ENCODE data around the gene CDKN2D. TPM values are rescaled to one million over a fixed set of nuclear protein-coding genes. Genes with fewer than 3 reads are reported as not detected.
"Not testable (repeated sequence)": the region's sequence is repeated elsewhere in the genome, so short reads cannot be mapped to it uniquely, and the experiment has no call there.

Gene CDKN2D
- total RNA-seq, 3 donors from 2014 or later, result 15.3 to 19.8 (median 19.7) TPM

- H3K36me3 Mint-ChIP-seq (ENCODE audit: insufficient read depth), result not testable (repeated sequence)
These were observed 17.8 kb downstream of the CDKN2D start for GRCh38 chr19:10551006-10551405.

GRCh38 chr19:10550336-10550735 is 18.4 kb downstream of the CDKN2D start:
- H3K4me1 Mint-ChIP-seq (ENCODE audit: low read depth), result peaks cover 34% of the 10 kb centered on the region
- peaks cover 7% of the 10 kb centered on the region for H3K36me3 Mint-ChIP-seq (ENCODE audit: insufficient read depth)
- ATAC-seq (no peak), DNase-seq (no peak)
- H3K9me3 Mint-ChIP-seq, result no peaks in the 10 kb centered on the region
- no peaks in the 10 kb centered on the region for H3K27me3 Mint-ChIP-seq (ENCODE audit: low read depth)
- no peak overlapping the region for H3K4me3 Mint-ChIP-seq

More at GRCh38 chr19:10551006-10551405, 17.8 kb downstream of the CDKN2D start:
- not testable (repeated sequence) for H3K9me3 Mint-ChIP-seq; H3K27me3 Mint-ChIP-seq (ENCODE audit: low read depth); H3K4me3 Mint-ChIP-seq; ATAC-seq; DNase-seq
- peaks cover 40% of the 10 kb centered on the region for H3K4me1 Mint-ChIP-seq (ENCODE audit: low read depth)

- H3K4me1 Mint-ChIP-seq (ENCODE audit: low read depth), result peaks cover 34% of the 10 kb centered on the region
- DNase-seq (no peak), ATAC-seq (no peak)
- no peak overlapping the region for H3K4me3 Mint-ChIP-seq
- no peaks in the 10 kb centered on the region for H3K9me3 Mint-ChIP-seq
- peaks cover 7% of the 10 kb centered on the region for H3K36me3 Mint-ChIP-seq (ENCODE audit: insufficient read depth)
- no peaks in the 10 kb centered on the region for H3K27me3 Mint-ChIP-seq (ENCODE audit: low read depth)
These were observed 19.0 kb downstream of the CDKN2D start for GRCh38 chr19:10549733-10550132.

GRCh38 chr19:10548746-10549276 is 20.0 kb downstream of the CDKN2D start:
- DNase-seq, result no peak
- H3K9me3 Mint-ChIP-seq, result no peaks in the 10 kb centered on the region
- no peak for ATAC-seq
- H3K36me3 Mint-ChIP-seq (ENCODE audit: insufficient read depth), result peaks cover 7% of the 10 kb centered on the region
- H3K4me3 Mint-ChIP-seq, result no peak overlapping the region
- H3K4me1 Mint-ChIP-seq (ENCODE audit: low read depth), result peaks cover 30% of the 10 kb centered on the region
- no peaks in the 10 kb centered on the region for H3K27me3 Mint-ChIP-seq (ENCODE audit: low read depth)

- Mint-ChIP-seq H3K4me1 (ENCODE audit: low read depth) (peaks cover 15% of the 10 kb centered on the region), H3K36me3 (ENCODE audit: insufficient read depth) (peaks cover 4% of the 10 kb centered on the region), H3K4me3 (no peak overlapping the region), H3K9me3 (no peaks in the 10 kb centered on the region), H3K27me3 (ENCODE audit: low read depth) (no peaks in the 10 kb centered on the region)
- DNase-seq (no peak), ATAC-seq (no peak)
These were observed 22.0 kb downstream of the CDKN2D start for GRCh38 chr19:10546817-10547216.

GRCh38 chr19:10544753-10545251 is 24.0 kb downstream of the CDKN2D start:
- Mint-ChIP-seq H3K9me3 (no peaks in the 10 kb centered on the region), H3K36me3 (ENCODE audit: insufficient read depth) (no peaks in the 10 kb centered on the region), H3K4me1 (ENCODE audit: low read depth) (peaks cover 13% of the 10 kb centered on the region), H3K4me3 (peak overlapping the region; percentile 89), H3K27me3 (ENCODE audit: low read depth) (peaks cover 2% of the 10 kb centered on the region)
- no peak for ATAC-seq
- DNase-seq, result no peak

- Mint-ChIP-seq H3K9me3 (no peaks in the 10 kb centered on the region), H3K4me1 (ENCODE audit: low read depth) (peaks cover 13% of the 10 kb centered on the region), H3K27me3 (ENCODE audit: low read depth) (peaks cover 2% of the 10 kb centered on the region), H3K36me3 (ENCODE audit: insufficient read depth) (no peaks in the 10 kb centered on the region), H3K4me3 (peak overlapping the region; percentile 89)
- ATAC-seq (peak; percentile 22 to 32), DNase-seq (no peak)
These were observed 24.5 kb downstream of the CDKN2D start for GRCh38 chr19:10544242-10544752.

- peak; percentile 73 for DNase-seq
These were observed 25.1 kb downstream of the CDKN2D start, which contains the start of gene ATG4D for GRCh38 chr19:10543420-10544241. Gene ATG4D (plus strand): TSS chr19:10543904. CDS start chr19:10544091, 187 bp downstream.

GRCh38 chr19:10543059-10543419 is 25.7 kb downstream of the CDKN2D start:
- peaks cover 14% of the 10 kb centered on the region for H3K4me1 Mint-ChIP-seq (ENCODE audit: low read depth)
- H3K27me3 Mint-ChIP-seq (ENCODE audit: low read depth), result peaks cover 13% of the 10 kb centered on the region
- no peak for DNase-seq
- no peak for ATAC-seq
- H3K9me3 Mint-ChIP-seq, result no peaks in the 10 kb centered on the region
- peak overlapping the region; percentile 75 for H3K4me3 Mint-ChIP-seq
- no peaks in the 10 kb centered on the region for H3K36me3 Mint-ChIP-seq (ENCODE audit: insufficient read depth)

More at GRCh38 chr19:10543420-10544241, 25.1 kb downstream of the CDKN2D start, which contains the start of gene ATG4D:
- no peaks in the 10 kb centered on the region for H3K36me3 Mint-ChIP-seq (ENCODE audit: insufficient read depth)
- peaks cover 14% of the 10 kb centered on the region for H3K4me1 Mint-ChIP-seq (ENCODE audit: low read depth)
- ATAC-seq, result peak; percentile 91 to 93
- peaks cover 7% of the 10 kb centered on the region for H3K27me3 Mint-ChIP-seq (ENCODE audit: low read depth)
- H3K9me3 Mint-ChIP-seq, result no peaks in the 10 kb centered on the region
- peak within 1 kb of the TSS; percentile 89 for H3K4me3 Mint-ChIP-seq

- not testable (repeated sequence) for H3K9me3 Mint-ChIP-seq; DNase-seq; ATAC-seq; H3K36me3 Mint-ChIP-seq (ENCODE audit: insufficient read depth); H3K4me3 Mint-ChIP-seq; H3K4me1 Mint-ChIP-seq (ENCODE audit: low read depth)
- H3K27me3 Mint-ChIP-seq (ENCODE audit: low read depth), result peaks cover 23% of the 10 kb centered on the region
These were observed 29.8 kb downstream of the CDKN2D start for GRCh38 chr19:10539016-10539415.

GRCh38 chr19:10538204-10538983 is 30.4 kb downstream of the CDKN2D start:
- Mint-ChIP-seq H3K36me3 (ENCODE audit: insufficient read depth) (no peaks in the 10 kb centered on the region), H3K9me3 (no peaks in the 10 kb centered on the region), H3K4me1 (ENCODE audit: low read depth) (peaks cover 3% of the 10 kb centered on the region), H3K27me3 (ENCODE audit: low read depth) (peaks cover 23% of the 10 kb centered on the region), H3K4me3 (no peak overlapping the region)
- DNase-seq (no peak), ATAC-seq (no peak)

- ATAC-seq, result no peak
- H3K27me3 Mint-ChIP-seq (ENCODE audit: low read depth), result peaks cover 23% of the 10 kb centered on the region
- peaks cover 2% of the 10 kb centered on the region for H3K4me1 Mint-ChIP-seq (ENCODE audit: low read depth)
These were observed 31.1 kb downstream of the CDKN2D start for GRCh38 chr19:10537668-10538067.

GRCh38 chr19:10535613-10536012 is 33.2 kb downstream of the CDKN2D start:
- H3K9me3 Mint-ChIP-seq, result no peaks in the 10 kb centered on the region
- no peak for ATAC-seq
- peaks cover 2% of the 10 kb centered on the region for H3K4me1 Mint-ChIP-seq (ENCODE audit: low read depth)
- no peaks in the 10 kb centered on the region for H3K36me3 Mint-ChIP-seq (ENCODE audit: insufficient read depth)
- no peak overlapping the region for H3K4me3 Mint-ChIP-seq
- no peak for DNase-seq
- peaks cover 23% of the 10 kb centered on the region for H3K27me3 Mint-ChIP-seq (ENCODE audit: low read depth)

More at GRCh38 chr19:10537668-10538067, 31.1 kb downstream of the CDKN2D start:
- no peak overlapping the region for H3K4me3 Mint-ChIP-seq
- no peaks in the 10 kb centered on the region for H3K9me3 Mint-ChIP-seq
- DNase-seq, result no peak
- H3K36me3 Mint-ChIP-seq (ENCODE audit: insufficient read depth), result no peaks in the 10 kb centered on the region

Data from activated T-cell treated with anti-CD3 and anti-CD28 coated beads, Interleukin-2, amount 50 U/mL, for 4 hours (primary cell).